SH-SY5Y (cell line): ENCODE data around the gene ADORA3.

ENCODE experiments used
- GATA2 ChIP-seq: IDR thresholded peaks from 2 replicates; pipeline ENCODE4 v1.6.1; 2011; ENCODE audit warnings: mild to moderate bottlenecking, low read depth, low read length
- GATA3 ChIP-seq: IDR thresholded peaks from 2 replicates; pipeline ENCODE4 v1.6.1; 2011; ENCODE audit warnings: low read depth, mild to moderate bottlenecking, low read length, moderate library complexity

DNA sequence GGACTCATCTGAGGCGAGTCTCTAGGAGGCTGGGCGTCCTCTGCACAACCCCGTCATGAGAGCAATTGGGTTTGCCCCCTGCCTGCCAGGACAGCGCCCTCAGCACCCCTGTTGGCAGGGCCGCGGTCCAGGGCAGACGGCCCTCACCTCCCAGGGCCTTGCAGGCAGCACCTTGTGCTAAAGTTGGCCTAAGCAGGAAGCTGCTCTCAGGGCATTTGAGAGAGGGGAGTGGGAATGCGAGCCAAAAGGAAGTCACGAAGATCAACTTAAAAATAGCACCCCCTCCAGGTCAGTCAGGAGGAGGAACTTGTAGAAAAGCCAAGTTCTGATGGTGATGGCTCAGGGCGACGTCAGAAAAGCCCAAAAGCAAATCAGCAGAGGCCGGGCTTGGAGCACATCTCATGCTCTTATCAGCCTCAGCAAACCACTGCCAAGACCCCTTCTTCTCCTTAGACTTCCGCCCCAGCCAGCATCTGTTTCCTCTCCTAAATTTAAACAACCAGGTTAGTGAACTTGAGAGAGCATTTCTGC, 12.6 kb upstream of the ADORA3 start:
- TF ChIP-seq GATA2: no peak
- no peak for TF ChIP-seq GATA3
